ENCODE results near the gene SCGN.

SCGN gene

GRCh38 chr6:25615471-25615870, 36.5 kb upstream of the SCGN start:
- no peaks in the 10 kb centered on the region for H3K9me3 ChIP-seq (ENCODE audit: low read depth, low read length)
- no peaks in the 10 kb centered on the region for H3K36me3 ChIP-seq (ENCODE audit: insufficient read depth, low read length)
- no peak overlapping the region for H3K4me3 ChIP-seq
- no peak overlapping the region for H3K27ac ChIP-seq
- no peak overlapping the region for H3K9ac ChIP-seq (ENCODE audit: insufficient read length)
- TF ChIP-seq POLR2AphosphoS5 (IDR thresholded peaks at IDR 0.05; ENCODE audit: borderline replicate concordance, low read depth, low read length) (no peak), EZH2 (IDR thresholded peaks at IDR 0.05) (no peak), FOXP2 (optimal IDR thresholded peaks at IDR 0.05; ENCODE audit: control extremely low read depth, extremely low read length, insufficient read depth) (no peak)
- no peak for DNase-seq (ENCODE audit: low read depth, low spot score)

DNA sequence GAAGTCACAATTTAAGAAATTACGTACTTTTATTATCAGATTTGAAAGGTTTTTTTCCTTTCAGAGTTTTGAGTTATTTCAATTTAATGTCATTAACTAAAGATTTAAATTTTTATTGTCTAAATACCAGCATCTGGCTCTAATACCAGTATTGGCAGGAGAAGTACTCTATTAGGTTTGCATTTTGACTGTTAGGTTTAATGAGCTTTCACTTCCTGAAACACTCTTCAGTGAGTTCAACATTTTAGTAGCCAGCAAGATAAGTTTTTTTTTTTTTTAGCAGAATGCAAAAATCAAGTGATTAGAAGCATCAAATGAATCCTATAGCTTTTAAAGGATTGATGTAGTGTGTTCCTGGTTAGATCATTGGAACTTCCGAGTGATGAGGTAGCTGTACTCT, 34.0 kb upstream of the SCGN start:
- Histone ChIP-seq H3K9me3 (ENCODE audit: low read depth, low read length) (no peaks in the 10 kb centered on the region), H3K9ac (ENCODE audit: insufficient read length) (no peak overlapping the region), H3K27ac (no peak overlapping the region), H3K36me3 (ENCODE audit: insufficient read depth, low read length) (no peaks in the 10 kb centered on the region), H3K4me3 (no peak overlapping the region)
- no peak for DNase-seq (ENCODE audit: low read depth, low spot score)
- TF ChIP-seq EZH2 (IDR thresholded peaks at IDR 0.05) = no peak
- TF ChIP-seq FOXP2 (optimal IDR thresholded peaks at IDR 0.05; ENCODE audit: control extremely low read depth, extremely low read length, insufficient read depth) = no peak
- TF ChIP-seq POLR2AphosphoS5 (IDR thresholded peaks at IDR 0.05; ENCODE audit: borderline replicate concordance, low read depth, low read length) = no peak

DNA sequence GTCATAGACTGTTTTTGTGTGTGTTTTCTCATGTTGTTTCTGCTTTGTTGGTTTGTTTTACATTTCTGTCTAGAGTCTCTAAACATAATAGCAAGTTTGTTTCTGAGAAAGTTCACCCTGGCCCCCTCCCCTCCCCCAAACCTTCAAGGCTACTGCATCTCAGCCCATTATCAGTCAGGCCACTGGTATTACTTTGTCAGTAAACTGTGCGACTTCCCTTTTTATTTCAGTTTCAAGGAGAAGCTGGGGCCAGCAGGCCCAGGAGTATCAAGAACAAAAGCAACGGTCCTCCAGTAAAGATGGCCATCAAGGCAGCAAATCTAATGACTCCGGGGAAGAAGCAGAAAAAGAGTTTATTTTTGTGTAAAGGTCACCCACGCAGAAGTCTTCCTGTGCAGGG, 32.8 kb upstream of the SCGN start:
- Histone ChIP-seq H3K9me3 (ENCODE audit: low read depth, low read length) (no peaks in the 10 kb centered on the region), H3K4me3 (no peak overlapping the region), H3K36me3 (ENCODE audit: insufficient read depth, low read length) (no peaks in the 10 kb centered on the region), H3K9ac (ENCODE audit: insufficient read length) (no peak overlapping the region), H3K27ac (no peak overlapping the region)
- DNase-seq (ENCODE audit: low read depth, low spot score) = no peak
- TF ChIP-seq POLR2AphosphoS5 (IDR thresholded peaks at IDR 0.05; ENCODE audit: borderline replicate concordance, low read depth, low read length) (no peak), EZH2 (IDR thresholded peaks at IDR 0.05) (no peak), FOXP2 (optimal IDR thresholded peaks at IDR 0.05; ENCODE audit: control extremely low read depth, extremely low read length, insufficient read depth) (no peak)

- no peak for TF ChIP-seq EZH2 (IDR thresholded peaks at IDR 0.05)
- Histone ChIP-seq H3K36me3 (ENCODE audit: insufficient read depth, low read length) (no peaks in the 10 kb centered on the region), H3K9me3 (ENCODE audit: low read depth, low read length) (no peaks in the 10 kb centered on the region), H3K27ac (no peak overlapping the region), H3K4me3 (no peak overlapping the region), H3K9ac (ENCODE audit: insufficient read length) (no peak overlapping the region)
- DNase-seq (ENCODE audit: low read depth, low spot score) = no peak
Measured at GRCh38 chr6:25620391-25620790, 31.6 kb upstream of the SCGN start.

DNA sequence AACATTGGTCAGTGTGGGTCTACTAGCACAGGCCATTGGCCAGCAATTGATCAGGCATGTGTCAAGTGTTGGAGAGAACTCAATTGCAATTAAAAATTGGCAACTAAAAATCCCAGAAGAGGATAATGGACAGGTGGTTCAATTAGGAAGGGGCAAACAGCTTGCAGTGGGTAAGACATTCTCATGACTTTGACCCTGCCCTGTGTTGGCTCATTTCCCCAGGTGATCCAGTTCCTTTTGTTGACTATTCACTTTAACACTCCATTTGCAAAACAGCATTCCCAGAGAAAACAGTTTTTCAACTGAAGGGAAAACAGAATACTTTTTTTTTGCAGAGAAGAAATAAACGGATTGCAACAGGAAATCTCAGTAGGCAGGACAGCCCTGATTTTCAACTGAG, 28.9 kb upstream of the SCGN start:
- no peak for DNase-seq (ENCODE audit: low read depth, low spot score)
- H3K9ac ChIP-seq (ENCODE audit: insufficient read length) = no peak overlapping the region
- no peak overlapping the region for H3K4me3 ChIP-seq
- no peaks in the 10 kb centered on the region for H3K9me3 ChIP-seq (ENCODE audit: low read depth, low read length)
- no peak for TF ChIP-seq EZH2 (IDR thresholded peaks at IDR 0.05)
- no peak for TF ChIP-seq POLR2AphosphoS5 (IDR thresholded peaks at IDR 0.05; ENCODE audit: borderline replicate concordance, low read depth, low read length)
- no peak for TF ChIP-seq FOXP2 (optimal IDR thresholded peaks at IDR 0.05; ENCODE audit: control extremely low read depth, extremely low read length, insufficient read depth)
- no peak overlapping the region for H3K27ac ChIP-seq
- H3K36me3 ChIP-seq (ENCODE audit: insufficient read depth, low read length) = no peaks in the 10 kb centered on the region

GRCh38 chr6:25623879-25624278, 28.1 kb upstream of the SCGN start:
- Histone ChIP-seq H3K9me3 (ENCODE audit: low read depth, low read length) (no peaks in the 10 kb centered on the region), H3K27ac (no peak overlapping the region), H3K4me3 (no peak overlapping the region), H3K9ac (ENCODE audit: insufficient read length) (no peak overlapping the region), H3K36me3 (ENCODE audit: insufficient read depth, low read length) (no peaks in the 10 kb centered on the region)
- DNase-seq (ENCODE audit: low read depth, low spot score) = no peak
- TF ChIP-seq POLR2AphosphoS5 (IDR thresholded peaks at IDR 0.05; ENCODE audit: borderline replicate concordance, low read depth, low read length) = no peak
- no peak for TF ChIP-seq FOXP2 (optimal IDR thresholded peaks at IDR 0.05; ENCODE audit: control extremely low read depth, extremely low read length, insufficient read depth)
- no peak for TF ChIP-seq EZH2 (IDR thresholded peaks at IDR 0.05)

DNA sequence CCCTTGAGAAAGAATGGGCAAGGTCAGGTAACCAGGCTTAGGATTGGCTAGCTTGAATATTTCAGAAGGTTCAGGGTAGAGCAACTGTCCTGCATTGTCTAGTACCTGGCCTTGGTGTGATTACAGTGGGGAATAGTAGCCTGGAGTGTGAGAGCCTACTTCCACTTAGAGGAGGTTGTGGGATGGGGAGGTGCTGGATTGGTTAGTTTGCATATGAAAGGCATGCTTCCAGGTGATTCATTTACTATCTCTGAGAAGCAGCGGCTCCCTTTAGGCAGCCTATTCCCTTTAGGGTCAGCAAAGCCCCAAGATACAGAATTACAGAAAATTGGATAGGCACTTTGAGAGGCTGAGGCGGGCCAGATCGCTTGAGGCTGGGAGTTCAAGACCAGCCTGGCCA, 25.0 kb upstream of the SCGN start:
- TF ChIP-seq EZH2 (IDR thresholded peaks at IDR 0.05) (no peak), FOXP2 (optimal IDR thresholded peaks at IDR 0.05; ENCODE audit: control extremely low read depth, extremely low read length, insufficient read depth) (no peak), POLR2AphosphoS5 (IDR thresholded peaks at IDR 0.05; ENCODE audit: borderline replicate concordance, low read depth, low read length) (no peak)
- H3K9me3 ChIP-seq (ENCODE audit: low read depth, low read length) = no peaks in the 10 kb centered on the region
- no peak for DNase-seq (ENCODE audit: low read depth, low spot score)
- H3K27ac ChIP-seq = no peak overlapping the region
- H3K36me3 ChIP-seq (ENCODE audit: insufficient read depth, low read length) = no peaks in the 10 kb centered on the region
- no peak overlapping the region for H3K4me3 ChIP-seq
- no peak overlapping the region for H3K9ac ChIP-seq (ENCODE audit: insufficient read length)

GRCh38 chr6:25628471-25629197, 23.4 kb upstream of the SCGN start:
- TF ChIP-seq FOXP2 (optimal IDR thresholded peaks at IDR 0.05; ENCODE audit: control extremely low read depth, extremely low read length, insufficient read depth) (no peak), POLR2AphosphoS5 (IDR thresholded peaks at IDR 0.05; ENCODE audit: borderline replicate concordance, low read depth, low read length) (no peak), EZH2 (IDR thresholded peaks at IDR 0.05) (no peak)
- Histone ChIP-seq H3K9ac (ENCODE audit: insufficient read length) (no peak overlapping the region), H3K36me3 (ENCODE audit: insufficient read depth, low read length) (no peaks in the 10 kb centered on the region), H3K27ac (no peak overlapping the region), H3K4me3 (no peak overlapping the region), H3K9me3 (ENCODE audit: low read depth, low read length) (no peaks in the 10 kb centered on the region)
- no peak for DNase-seq (ENCODE audit: low read depth, low spot score)

DNA sequence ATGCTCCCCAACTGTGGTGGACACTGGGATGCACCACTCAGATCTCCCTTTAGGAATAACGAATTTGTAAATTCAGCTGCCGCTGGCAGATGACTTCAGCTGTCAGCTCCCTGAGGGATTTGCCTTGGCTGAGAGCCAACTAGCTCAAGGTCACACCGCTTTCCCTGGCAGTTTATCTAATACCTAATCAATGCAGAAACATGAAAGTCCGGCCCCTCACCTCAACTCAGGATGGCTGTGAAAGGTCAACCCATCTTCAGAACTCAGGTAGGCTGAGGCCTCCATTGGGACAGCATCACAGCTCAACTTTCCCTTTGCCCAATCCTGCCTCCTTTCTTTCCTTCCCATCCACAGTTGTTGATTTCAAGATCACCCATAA, 22.8 kb upstream of the SCGN start:
- no peak for DNase-seq (ENCODE audit: low read depth, low spot score)
- H3K9ac ChIP-seq (ENCODE audit: insufficient read length) = no peak overlapping the region
- H3K4me3 ChIP-seq = no peak overlapping the region
- H3K27ac ChIP-seq = no peak overlapping the region
- H3K36me3 ChIP-seq (ENCODE audit: insufficient read depth, low read length) = no peaks in the 10 kb centered on the region
- TF ChIP-seq EZH2 (IDR thresholded peaks at IDR 0.05) = no peak
- TF ChIP-seq POLR2AphosphoS5 (IDR thresholded peaks at IDR 0.05; ENCODE audit: borderline replicate concordance, low read depth, low read length) = no peak
- TF ChIP-seq FOXP2 (optimal IDR thresholded peaks at IDR 0.05; ENCODE audit: control extremely low read depth, extremely low read length, insufficient read depth) = no peak
- H3K9me3 ChIP-seq (ENCODE audit: low read depth, low read length) = no peaks in the 10 kb centered on the region
